ENCODE measurements around the gene ARMC5.

Gene ARMC5

GRCh38 chr16:31421587-31421986 is 37.7 kb upstream of the ARMC5 start:
- no peak for DNase-seq
- Histone ChIP-seq H3K36me3 (replicated peaks) (no peaks in the 10 kb centered on the region), H3K27ac (no peak overlapping the region), H3K4me3 (ENCODE audit: low read depth, low read length) (no peak overlapping the region), H3K27me3 (replicated peaks) (no peaks in the 10 kb centered on the region)
- TF ChIP-seq, protein P1, sequence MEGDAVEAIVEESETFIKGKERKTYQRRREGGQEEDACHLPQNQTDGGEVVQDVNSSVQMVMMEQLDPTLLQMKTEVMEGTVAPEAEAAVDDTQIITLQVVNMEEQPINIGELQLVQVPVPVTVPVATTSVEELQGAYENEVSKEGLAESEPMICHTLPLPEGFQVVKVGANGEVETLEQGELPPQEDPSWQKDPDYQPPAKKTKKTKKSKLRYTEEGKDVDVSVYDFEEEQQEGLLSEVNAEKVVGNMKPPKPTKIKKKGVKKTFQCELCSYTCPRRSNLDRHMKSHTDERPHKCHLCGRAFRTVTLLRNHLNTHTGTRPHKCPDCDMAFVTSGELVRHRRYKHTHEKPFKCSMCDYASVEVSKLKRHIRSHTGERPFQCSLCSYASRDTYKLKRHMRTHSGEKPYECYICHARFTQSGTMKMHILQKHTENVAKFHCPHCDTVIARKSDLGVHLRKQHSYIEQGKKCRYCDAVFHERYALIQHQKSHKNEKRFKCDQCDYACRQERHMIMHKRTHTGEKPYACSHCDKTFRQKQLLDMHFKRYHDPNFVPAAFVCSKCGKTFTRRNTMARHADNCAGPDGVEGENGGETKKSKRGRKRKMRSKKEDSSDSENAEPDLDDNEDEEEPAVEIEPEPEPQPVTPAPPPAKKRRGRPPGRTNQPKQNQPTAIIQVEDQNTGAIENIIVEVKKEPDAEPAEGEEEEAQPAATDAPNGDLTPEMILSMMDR (IDR thresholded peaks at IDR 0.05; ENCODE audit: low read depth, low read length, missing control alignments), result no peak
- in situ Hi-C loops (cut with HindIII; ENCODE audit: low pct_ligation_motif_present, low sequenced_read_pairs), result no loop called here

DNA sequence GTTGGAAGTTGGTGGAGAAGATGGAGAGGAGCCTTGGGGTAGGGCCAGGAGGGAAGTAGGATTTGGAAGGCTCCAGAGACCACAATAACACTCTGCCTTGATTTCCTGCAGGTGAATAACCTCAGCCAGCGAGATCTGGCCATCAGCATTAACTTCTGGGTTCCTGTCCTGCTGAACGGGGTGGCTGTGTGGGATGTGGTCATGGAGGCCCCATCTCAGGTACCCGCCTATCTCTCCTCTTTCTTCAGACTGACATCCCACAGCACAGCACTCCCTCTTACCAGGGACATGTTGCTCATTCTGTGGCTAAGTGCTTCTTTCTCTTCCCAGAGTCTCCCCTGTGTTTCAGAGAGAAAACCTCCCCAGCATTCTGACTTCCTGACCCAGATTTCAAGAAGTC is 36.1 kb upstream of the ARMC5 start:
- Histone ChIP-seq H3K36me3 (replicated peaks) (no peaks in the 10 kb centered on the region), H3K27me3 (replicated peaks) (peaks cover 2% of the 10 kb centered on the region), H3K27ac (no peak overlapping the region), H3K4me3 (ENCODE audit: low read depth, low read length) (no peak overlapping the region)
- TF ChIP-seq, protein P1 (IDR thresholded peaks at IDR 0.05; ENCODE audit: low read depth, low read length, missing control alignments), result no peak
- in situ Hi-C loops (cut with HindIII; ENCODE audit: low pct_ligation_motif_present, low sequenced_read_pairs), result no loop called here
- DNase-seq, result no peak

DNA sequence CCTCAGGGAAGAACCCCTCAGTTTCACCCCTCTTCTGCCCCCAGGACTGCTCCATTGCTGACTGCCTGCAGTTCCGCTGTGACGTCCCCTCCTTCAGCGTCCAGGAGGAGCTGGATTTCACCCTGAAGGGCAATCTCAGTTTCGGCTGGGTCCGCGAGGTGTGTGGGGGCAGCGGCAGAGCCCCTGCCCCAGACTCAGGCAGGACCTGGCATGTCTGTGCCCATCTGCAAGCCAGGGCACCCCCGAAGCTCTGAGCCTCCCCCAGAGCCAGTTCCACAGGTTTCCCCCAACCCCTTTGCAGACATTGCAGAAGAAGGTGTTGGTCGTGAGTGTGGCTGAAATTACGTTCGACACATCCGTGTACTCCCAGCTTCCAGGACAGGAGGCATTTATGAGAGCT is 35.5 kb upstream of the ARMC5 start:
- TF ChIP-seq, protein P1 (IDR thresholded peaks at IDR 0.05; ENCODE audit: low read depth, low read length, missing control alignments), result no peak
- no peak overlapping the region for H3K27ac ChIP-seq
- H3K27me3 ChIP-seq (replicated peaks), result peaks cover 2% of the 10 kb centered on the region
- no peaks in the 10 kb centered on the region for H3K36me3 ChIP-seq (replicated peaks)
- DNase-seq, result no peak
- H3K4me3 ChIP-seq (ENCODE audit: low read depth, low read length), result no peak overlapping the region
- in situ Hi-C loops (cut with HindIII; ENCODE audit: low pct_ligation_motif_present, low sequenced_read_pairs), result no loop called here

GRCh38 chr16:31427441-31428278 is 31.6 kb upstream of the ARMC5 start:
- no peaks in the 10 kb centered on the region for H3K36me3 ChIP-seq (replicated peaks)
- H3K27ac ChIP-seq, result no peak overlapping the region
- H3K27me3 ChIP-seq (replicated peaks), result peaks cover 2% of the 10 kb centered on the region
- no peak overlapping the region for H3K4me3 ChIP-seq (ENCODE audit: low read depth, low read length)
- no peak for DNase-seq
- TF ChIP-seq, protein P1 (IDR thresholded peaks at IDR 0.05; ENCODE audit: low read depth, low read length, missing control alignments), result no peak
- in situ Hi-C loops (cut with HindIII; ENCODE audit: low pct_ligation_motif_present, low sequenced_read_pairs), result no loop called here

- TF ChIP-seq, protein P1 (IDR thresholded peaks at IDR 0.05; ENCODE audit: low read depth, low read length, missing control alignments), result no peak
- H3K27me3 ChIP-seq (replicated peaks), result peaks cover 2% of the 10 kb centered on the region
- H3K36me3 ChIP-seq (replicated peaks), result no peaks in the 10 kb centered on the region
- H3K27ac ChIP-seq, result no peak within 1 kb of the TSS
- no peak within 1 kb of the TSS for H3K4me3 ChIP-seq (ENCODE audit: low read depth, low read length)
- in situ Hi-C loops (cut with HindIII; ENCODE audit: low pct_ligation_motif_present, low sequenced_read_pairs), result no loop called here
- no peak for DNase-seq
These were observed 31.1 kb upstream of the ARMC5 start, which contains the start of gene COX6A2 for GRCh38 chr16:31428279-31428597. TSS of gene COX6A2 (minus strand) at chr16:31428360. CDS start at chr16:31428325, 35 bp downstream.
